PC-3 (cell line): Measurements from ENCODE around the gene ACKR1.

Experiments used
- EZH2 ChIP-seq: fragments of 300-600 bp; sonication (generic); IDR thresholded peaks from one replicate; pipeline ENCODE4 v1.6.1; 2017; ENCODE audit warnings: antibody characterized with exemption, mild to moderate bottlenecking, low read length; ENCODE audit not compliant: unreplicated experiment
- EZH2phosphoT487 ChIP-seq: fragments of 300-600 bp; sonication (generic); IDR thresholded peaks from 2 replicates; pipeline ENCODE4 v1.6.1; 2018; ENCODE audit warnings: mild to moderate bottlenecking, antibody characterized with exemption, low read length, borderline replicate concordance
- TF ChIP-seq, protein P1 (sequence below): fragments of 300-600 bp; sonication (generic); conservative IDR thresholded peaks from 2 replicates; pipeline ENCODE4 v1.5.1; 2017; ENCODE audit warnings: antibody characterized with exemption, low read depth, mild to moderate bottlenecking, low read length

DNA sequence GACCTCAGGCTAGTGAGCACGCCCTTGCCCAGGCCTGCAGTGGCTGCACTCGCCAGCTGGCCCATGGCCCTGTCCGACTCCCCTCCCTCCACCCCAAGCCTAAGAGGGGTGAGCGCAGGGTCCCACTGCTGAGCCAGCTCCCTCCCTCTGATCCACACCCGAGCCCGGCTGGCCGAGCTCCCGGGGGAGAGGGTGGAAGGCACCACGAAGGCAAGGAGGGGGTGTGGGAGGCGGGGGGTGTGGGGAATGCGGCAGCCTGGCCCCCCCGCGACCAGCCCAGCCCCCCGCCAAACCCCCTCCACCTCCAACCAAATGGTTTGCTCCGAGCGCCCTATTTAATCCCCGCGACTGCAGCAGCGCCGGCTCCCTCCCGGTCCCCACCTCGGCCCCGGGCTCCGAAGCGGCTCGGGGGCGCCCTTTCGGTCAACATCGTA is 33.4 kb upstream of the ACKR1 start, which contains the start of gene CADM3:
- TF ChIP-seq, protein P1, sequence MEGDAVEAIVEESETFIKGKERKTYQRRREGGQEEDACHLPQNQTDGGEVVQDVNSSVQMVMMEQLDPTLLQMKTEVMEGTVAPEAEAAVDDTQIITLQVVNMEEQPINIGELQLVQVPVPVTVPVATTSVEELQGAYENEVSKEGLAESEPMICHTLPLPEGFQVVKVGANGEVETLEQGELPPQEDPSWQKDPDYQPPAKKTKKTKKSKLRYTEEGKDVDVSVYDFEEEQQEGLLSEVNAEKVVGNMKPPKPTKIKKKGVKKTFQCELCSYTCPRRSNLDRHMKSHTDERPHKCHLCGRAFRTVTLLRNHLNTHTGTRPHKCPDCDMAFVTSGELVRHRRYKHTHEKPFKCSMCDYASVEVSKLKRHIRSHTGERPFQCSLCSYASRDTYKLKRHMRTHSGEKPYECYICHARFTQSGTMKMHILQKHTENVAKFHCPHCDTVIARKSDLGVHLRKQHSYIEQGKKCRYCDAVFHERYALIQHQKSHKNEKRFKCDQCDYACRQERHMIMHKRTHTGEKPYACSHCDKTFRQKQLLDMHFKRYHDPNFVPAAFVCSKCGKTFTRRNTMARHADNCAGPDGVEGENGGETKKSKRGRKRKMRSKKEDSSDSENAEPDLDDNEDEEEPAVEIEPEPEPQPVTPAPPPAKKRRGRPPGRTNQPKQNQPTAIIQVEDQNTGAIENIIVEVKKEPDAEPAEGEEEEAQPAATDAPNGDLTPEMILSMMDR, result no peak
- TF ChIP-seq EZH2phosphoT487 (no peak), EZH2 (no peak)
